Activated naive CD8-positive, alpha-beta T cell (primary cell): ENCODE measurements around the gene ACSS1.

ENCODE experiments used
- H3K27ac Mint-ChIP-seq: one replicate; pipeline ENCODE4 v1.8.0; 2021; ENCODE audit warnings: mixed read lengths
- H3K27me3 Mint-ChIP-seq: one replicate; pipeline ENCODE4 v1.8.0; 2021; ENCODE audit warnings: mixed read lengths
- H3K36me3 Mint-ChIP-seq: one replicate; pipeline ENCODE4 v1.8.0; 2021; ENCODE audit warnings: mixed read lengths
- H3K4me1 Mint-ChIP-seq: one replicate; pipeline ENCODE4 v1.8.0; 2021; ENCODE audit warnings: low read depth, mixed read lengths
- H3K4me3 Mint-ChIP-seq: one replicate; pipeline ENCODE4 v1.8.0; 2021; ENCODE audit warnings: mild to moderate bottlenecking, mixed read lengths
- H3K9me3 Mint-ChIP-seq: one replicate; pipeline ENCODE4 v1.8.0; 2021; ENCODE audit warnings: low read depth, mixed read lengths

ACSS1 gene

GRCh38 chr20:24986436-24987015 is 71.4 kb downstream of the ACSS1 start:
- no peak overlapping the region for H3K27ac Mint-ChIP-seq
- H3K27me3 Mint-ChIP-seq, result no peaks in the 10 kb centered on the region
- H3K9me3 Mint-ChIP-seq, result no peaks in the 10 kb centered on the region
- no peak overlapping the region for H3K4me3 Mint-ChIP-seq
- H3K4me1 Mint-ChIP-seq, result peaks cover 75% of the 10 kb centered on the region
- H3K36me3 Mint-ChIP-seq, result peaks cover 19% of the 10 kb centered on the region

GRCh38 chr20:24985802-24986201 is 72.1 kb downstream of the ACSS1 start:
- H3K27me3 Mint-ChIP-seq, result no peaks in the 10 kb centered on the region
- peaks cover 69% of the 10 kb centered on the region for H3K4me1 Mint-ChIP-seq
- H3K27ac Mint-ChIP-seq, result no peak overlapping the region
- H3K36me3 Mint-ChIP-seq, result peaks cover 24% of the 10 kb centered on the region
- no peaks in the 10 kb centered on the region for H3K9me3 Mint-ChIP-seq
- no peak overlapping the region for H3K4me3 Mint-ChIP-seq

- Mint-ChIP-seq H3K4me1 (peaks cover 62% of the 10 kb centered on the region), H3K36me3 (peaks cover 26% of the 10 kb centered on the region), H3K27ac (peak overlapping the region; percentile 4), H3K4me3 (no peak overlapping the region), H3K9me3 (no peaks in the 10 kb centered on the region), H3K27me3 (no peaks in the 10 kb centered on the region)
Measured at GRCh38 chr20:24984961-24985640, 72.8 kb downstream of the ACSS1 start.

GRCh38 chr20:24983896-24984295 is 74.0 kb downstream of the ACSS1 start:
- Mint-ChIP-seq H3K4me3 (no peak overlapping the region), H3K9me3 (no peaks in the 10 kb centered on the region), H3K27ac (no peak overlapping the region), H3K4me1 (peaks cover 55% of the 10 kb centered on the region), H3K36me3 (peaks cover 32% of the 10 kb centered on the region), H3K27me3 (no peaks in the 10 kb centered on the region)

- Mint-ChIP-seq H3K36me3 (peaks cover 42% of the 10 kb centered on the region), H3K27me3 (no peaks in the 10 kb centered on the region), H3K27ac (no peak overlapping the region), H3K4me3 (no peak overlapping the region), H3K4me1 (peaks cover 35% of the 10 kb centered on the region), H3K9me3 (no peaks in the 10 kb centered on the region)
Measured at GRCh38 chr20:24981790-24982189, 76.1 kb downstream of the ACSS1 start.

- no peak overlapping the region for H3K27ac Mint-ChIP-seq
- no peaks in the 10 kb centered on the region for H3K27me3 Mint-ChIP-seq
- peaks cover 30% of the 10 kb centered on the region for H3K4me1 Mint-ChIP-seq
- H3K9me3 Mint-ChIP-seq, result peaks cover 1% of the 10 kb centered on the region
- H3K36me3 Mint-ChIP-seq, result peaks cover 47% of the 10 kb centered on the region
- H3K4me3 Mint-ChIP-seq, result no peak overlapping the region
Measured at GRCh38 chr20:24981282-24981681, 76.7 kb downstream of the ACSS1 start.

- H3K27me3 Mint-ChIP-seq, result no peaks in the 10 kb centered on the region
- H3K4me3 Mint-ChIP-seq, result no peak overlapping the region
- peaks cover 22% of the 10 kb centered on the region for H3K4me1 Mint-ChIP-seq
- no peak overlapping the region for H3K27ac Mint-ChIP-seq
- peaks cover 53% of the 10 kb centered on the region for H3K36me3 Mint-ChIP-seq
- peaks cover 4% of the 10 kb centered on the region for H3K9me3 Mint-ChIP-seq
Measured at GRCh38 chr20:24980291-24981053, 77.5 kb downstream of the ACSS1 start.

GRCh38 chr20:24979036-24979960 is 78.6 kb downstream of the ACSS1 start:
- no peak overlapping the region for H3K27ac Mint-ChIP-seq
- peaks cover 54% of the 10 kb centered on the region for H3K36me3 Mint-ChIP-seq
- no peaks in the 10 kb centered on the region for H3K27me3 Mint-ChIP-seq
- H3K4me1 Mint-ChIP-seq, result peaks cover 12% of the 10 kb centered on the region
- no peak overlapping the region for H3K4me3 Mint-ChIP-seq
- peaks cover 4% of the 10 kb centered on the region for H3K9me3 Mint-ChIP-seq

- Mint-ChIP-seq H3K9me3 (peaks cover 4% of the 10 kb centered on the region), H3K27ac (no peak overlapping the region), H3K27me3 (no peaks in the 10 kb centered on the region), H3K4me1 (peaks cover 12% of the 10 kb centered on the region), H3K36me3 (peaks cover 53% of the 10 kb centered on the region), H3K4me3 (no peak overlapping the region)
Measured at GRCh38 chr20:24978513-24978912, 79.4 kb downstream of the ACSS1 start.

- H3K9me3 Mint-ChIP-seq, result peaks cover 4% of the 10 kb centered on the region
- H3K27ac Mint-ChIP-seq, result no peak overlapping the region
- no peaks in the 10 kb centered on the region for H3K27me3 Mint-ChIP-seq
- H3K4me3 Mint-ChIP-seq, result no peak overlapping the region
- H3K4me1 Mint-ChIP-seq, result peaks cover 11% of the 10 kb centered on the region
- H3K36me3 Mint-ChIP-seq, result peaks cover 54% of the 10 kb centered on the region
Measured at GRCh38 chr20:24977797-24978196, 80.1 kb downstream of the ACSS1 start.

- H3K4me1 Mint-ChIP-seq, result peaks cover 8% of the 10 kb centered on the region
- H3K36me3 Mint-ChIP-seq, result peaks cover 52% of the 10 kb centered on the region
- peaks cover 4% of the 10 kb centered on the region for H3K9me3 Mint-ChIP-seq
- H3K27ac Mint-ChIP-seq, result no peak overlapping the region
- no peak overlapping the region for H3K4me3 Mint-ChIP-seq
- no peaks in the 10 kb centered on the region for H3K27me3 Mint-ChIP-seq
Measured at GRCh38 chr20:24977336-24977735, 80.6 kb downstream of the ACSS1 start.

- peaks cover 29% of the 10 kb centered on the region for H3K36me3 Mint-ChIP-seq
- no peak overlapping the region for H3K27ac Mint-ChIP-seq
- no peaks in the 10 kb centered on the region for H3K4me1 Mint-ChIP-seq
- no peaks in the 10 kb centered on the region for H3K27me3 Mint-ChIP-seq
- no peak overlapping the region for H3K4me3 Mint-ChIP-seq
- peaks cover 4% of the 10 kb centered on the region for H3K9me3 Mint-ChIP-seq
Measured at GRCh38 chr20:24972341-24972740, 85.6 kb downstream of the ACSS1 start.

GRCh38 chr20:24971376-24972101 is 86.4 kb downstream of the ACSS1 start:
- Mint-ChIP-seq H3K4me1 (no peaks in the 10 kb centered on the region), H3K9me3 (peaks cover 4% of the 10 kb centered on the region), H3K4me3 (no peak overlapping the region), H3K27me3 (no peaks in the 10 kb centered on the region), H3K27ac (no peak overlapping the region), H3K36me3 (peaks cover 23% of the 10 kb centered on the region)

GRCh38 chr20:24970754-24971153 is 87.2 kb downstream of the ACSS1 start:
- peaks cover 17% of the 10 kb centered on the region for H3K36me3 Mint-ChIP-seq
- H3K4me3 Mint-ChIP-seq, result no peak overlapping the region
- H3K9me3 Mint-ChIP-seq, result no peaks in the 10 kb centered on the region
- no peaks in the 10 kb centered on the region for H3K27me3 Mint-ChIP-seq
- H3K27ac Mint-ChIP-seq, result no peak overlapping the region
- no peaks in the 10 kb centered on the region for H3K4me1 Mint-ChIP-seq
